Measurements from ENCODE around the gene ABHD1.

DNA sequence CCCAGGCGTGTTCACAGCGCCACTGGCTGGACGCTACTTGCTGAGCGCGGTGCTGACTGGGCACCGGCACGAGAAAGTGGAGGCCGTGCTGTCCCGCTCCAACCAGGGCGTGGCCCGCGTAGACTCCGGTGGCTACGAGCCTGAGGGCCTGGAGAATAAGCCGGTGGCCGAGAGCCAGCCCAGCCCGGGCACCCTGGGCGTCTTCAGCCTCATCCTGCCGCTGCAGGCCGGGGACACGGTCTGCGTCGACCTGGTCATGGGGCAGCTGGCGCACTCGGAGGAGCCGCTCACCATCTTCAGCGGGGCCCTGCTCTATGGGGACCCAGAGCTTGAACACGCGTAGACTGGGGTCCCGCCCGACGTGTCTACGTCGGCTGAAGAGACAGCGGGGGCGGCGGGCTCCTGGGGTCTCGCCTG is 37.9 kb upstream of the ABHD1 start:
- TF ChIP-seq, protein P1, sequence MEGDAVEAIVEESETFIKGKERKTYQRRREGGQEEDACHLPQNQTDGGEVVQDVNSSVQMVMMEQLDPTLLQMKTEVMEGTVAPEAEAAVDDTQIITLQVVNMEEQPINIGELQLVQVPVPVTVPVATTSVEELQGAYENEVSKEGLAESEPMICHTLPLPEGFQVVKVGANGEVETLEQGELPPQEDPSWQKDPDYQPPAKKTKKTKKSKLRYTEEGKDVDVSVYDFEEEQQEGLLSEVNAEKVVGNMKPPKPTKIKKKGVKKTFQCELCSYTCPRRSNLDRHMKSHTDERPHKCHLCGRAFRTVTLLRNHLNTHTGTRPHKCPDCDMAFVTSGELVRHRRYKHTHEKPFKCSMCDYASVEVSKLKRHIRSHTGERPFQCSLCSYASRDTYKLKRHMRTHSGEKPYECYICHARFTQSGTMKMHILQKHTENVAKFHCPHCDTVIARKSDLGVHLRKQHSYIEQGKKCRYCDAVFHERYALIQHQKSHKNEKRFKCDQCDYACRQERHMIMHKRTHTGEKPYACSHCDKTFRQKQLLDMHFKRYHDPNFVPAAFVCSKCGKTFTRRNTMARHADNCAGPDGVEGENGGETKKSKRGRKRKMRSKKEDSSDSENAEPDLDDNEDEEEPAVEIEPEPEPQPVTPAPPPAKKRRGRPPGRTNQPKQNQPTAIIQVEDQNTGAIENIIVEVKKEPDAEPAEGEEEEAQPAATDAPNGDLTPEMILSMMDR (IDR thresholded peaks at IDR 0.05), result peak in 1 of 3 experiments; percentile 28
- TF ChIP-seq POLR2A (IDR thresholded peaks at IDR 0.05), result no peak
